ENCODE results near the gene GPR162.
"Not testable (repeated sequence)": the region's sequence is repeated elsewhere in the genome, so short reads cannot be mapped to it uniquely, and the experiment has no call there.

Gene GPR162

GRCh38 chr12:6861391-6861790 lies 39.8 kb downstream of the GPR162 start:
- no peak for DNase-seq

GRCh38 chr12:6863033-6863432 lies 41.4 kb downstream of the GPR162 start:
- DNase-seq = no peak

- no peak for DNase-seq
These were observed 42.1 kb downstream of the GPR162 start for GRCh38 chr12:6863586-6864321.

GRCh38 chr12:6865307-6865706 lies 43.7 kb downstream of the GPR162 start:
- not testable (repeated sequence) for DNase-seq

- DNase-seq = no peak
These were observed 44.7 kb downstream of the GPR162 start for GRCh38 chr12:6866163-6866919.

- no peak for DNase-seq
These were observed 45.3 kb downstream of the GPR162 start for GRCh38 chr12:6866920-6867412.

GRCh38 chr12:6867413-6868210 lies 46.0 kb downstream of the GPR162 start, which contains the start of gene TPI1:
TPI1 (plus strand) TSS chr12:6867531; CDS start chr12:6867567, 36 bp downstream.
- peak; percentile 67 to 85 (median 73) for DNase-seq

- DNase-seq = no peak
These were observed 46.8 kb downstream of the GPR162 start for GRCh38 chr12:6868211-6869048.

- peak; percentile 61 to 88 (median 80) for DNase-seq
These were observed 47.7 kb downstream of the GPR162 start for GRCh38 chr12:6869049-6870021.

- not testable (repeated sequence) for DNase-seq
These were observed 48.7 kb downstream of the GPR162 start for GRCh38 chr12:6870304-6870703.

GRCh38 chr12:6871052-6871957 lies 49.7 kb downstream of the GPR162 start:
- peak in 1 of 5 donors; percentile 60 for DNase-seq

GRCh38 chr12:6872073-6873048 lies 50.7 kb downstream of the GPR162 start:
- peak; percentile 66 to 83 (median 77) for DNase-seq

- DNase-seq = peak; percentile 97 to 99 (median 98)
These were observed 51.7 kb downstream of the GPR162 start, which contains the start of gene SPSB2 for GRCh38 chr12:6873094-6874014. SPSB2 (minus strand) TSS chr12:6873303; CDS start chr12:6872901, 402 bp downstream.

- not testable (repeated sequence) for DNase-seq
These were observed 52.4 kb downstream of the GPR162 start for GRCh38 chr12:6874015-6874368.
